Mesenchymal stem cell (in vitro differentiated cells and primary cell): Measurements from ENCODE around the gene ADAMTS14.

ENCODE experiments used
- DNase-seq: peaks from one replicate; pipeline ENCODE4 v3.0.0-alpha.2; 2013
- H2AFZ ChIP-seq: one replicate; pipeline ENCODE4 v1.6.1; 2013; ENCODE audit warnings: low read depth, mild to moderate bottlenecking, control low read depth, inconsistent platforms, low read length, moderate library complexity
- H2AK5ac ChIP-seq: 2 replicates; pipeline ENCODE4 v1.6.1; 2013; ENCODE audit warnings: low read length, moderate library complexity, mild to moderate bottlenecking, inconsistent platforms; ENCODE audit not compliant: severe bottlenecking
- H2BK120ac ChIP-seq: one replicate; pipeline ENCODE4 v1.6.1; 2013; ENCODE audit warnings: low read depth, mild to moderate bottlenecking, inconsistent platforms, low read length, moderate library complexity
- H2BK12ac ChIP-seq, 2 experiments: one replicate each; pipeline ENCODE4 v1.6.1; 2013; ENCODE audit warnings: inconsistent platforms in 2 of 2, low read length in 2 of 2, mild to moderate bottlenecking in 2 of 2, moderate library complexity in 2 of 2, control low read depth in 1 of 2
- H2BK15ac ChIP-seq: one replicate; pipeline ENCODE4 v1.6.1; 2013; ENCODE audit warnings: mild to moderate bottlenecking, low read depth, inconsistent platforms; ENCODE audit not compliant: poor library complexity, severe bottlenecking
- H2BK5ac ChIP-seq: 2 replicates; pipeline ENCODE4 v1.6.1; 2013; ENCODE audit warnings: low read depth, mild to moderate bottlenecking, low read length, control low read depth, inconsistent platforms; ENCODE audit not compliant: poor library complexity, severe bottlenecking
- H3K14ac ChIP-seq, 2 experiments: one replicate each; pipeline ENCODE4 v1.6.1; 2013; ENCODE audit warnings: inconsistent platforms in 2 of 2, low read length in 2 of 2, control low read depth in 1 of 2, mild to moderate bottlenecking in 1 of 2, moderate library complexity in 1 of 2
- H3K18ac ChIP-seq, 2 experiments: one replicate each; pipeline ENCODE4 v1.6.1; 2013; ENCODE audit warnings: inconsistent platforms in 2 of 2, low read length in 2 of 2, control low read depth in 1 of 2, low read depth in 1 of 2, mild to moderate bottlenecking in 1 of 2
- H3K23ac ChIP-seq, 2 experiments: one replicate each; pipeline ENCODE4 v1.6.1; 2013; ENCODE audit warnings: inconsistent platforms in 2 of 2, low read length in 2 of 2, mild to moderate bottlenecking in 2 of 2, moderate library complexity in 2 of 2, control low read depth in 1 of 2
- H3K27ac ChIP-seq: 2 replicates; pipeline ENCODE4 v1.5.1; 2013; ENCODE audit warnings: mild to moderate bottlenecking, moderate library complexity, low read length, control low read depth, inconsistent platforms; ENCODE audit not compliant: poor library complexity, severe bottlenecking
- H3K27me3 ChIP-seq, 2 experiments: 2 replicates each; pipeline versions ENCODE4 v1.6.1 to v1.7.0; 2013; ENCODE audit warnings: low read length in 2 of 2, mild to moderate bottlenecking in 2 of 2, moderate library complexity in 2 of 2, control low read depth in 1 of 2, inconsistent platforms in 1 of 2; ENCODE audit not compliant: control insufficient read depth in 1 of 2, insufficient read depth in 1 of 2
- H3K36me3 ChIP-seq, 2 experiments: 2 replicates each; pipeline versions ENCODE4 v1.6.1 to v1.7.0; 2013; ENCODE audit warnings: low read length in 2 of 2, control low read depth in 1 of 2, inconsistent platforms in 1 of 2, low read depth in 1 of 2, mild to moderate bottlenecking in 1 of 2; ENCODE audit not compliant: insufficient read depth in 2 of 2, control insufficient read depth in 1 of 2
- H3K4ac ChIP-seq, 2 experiments: one replicate each; pipeline ENCODE4 v1.6.1; 2013; ENCODE audit warnings: inconsistent platforms in 2 of 2, low read length in 2 of 2, mild to moderate bottlenecking in 2 of 2, moderate library complexity in 2 of 2, control low read depth in 1 of 2, low read depth in 1 of 2
- H3K4me1 ChIP-seq: 2 replicates; pipeline ENCODE4 v1.6.1; 2013; ENCODE audit warnings: low read depth, low read length, control low read depth; ENCODE audit not compliant: control insufficient read depth, insufficient read depth
- H3K4me2 ChIP-seq: 2 replicates; pipeline ENCODE4 v1.6.1; 2013; ENCODE audit warnings: low read length, mild to moderate bottlenecking, inconsistent platforms; ENCODE audit not compliant: poor library complexity, severe bottlenecking
- H3K4me3 ChIP-seq, 2 experiments: 2 replicates each; pipeline versions ENCODE4 v1.5.1 to v1.7.0; 2013; ENCODE audit warnings: low read length in 2 of 2, mild to moderate bottlenecking in 2 of 2, control low read depth in 1 of 2, low read depth in 1 of 2; ENCODE audit not compliant: insufficient read depth in 1 of 2
- H3K79me1 ChIP-seq: replicated peaks from 2 replicates; pipeline ENCODE4 v1.6.1; 2013; ENCODE audit warnings: mild to moderate bottlenecking, control low read depth, low read length, inconsistent platforms; ENCODE audit not compliant: poor library complexity, severe bottlenecking
- H3K9ac ChIP-seq: 2 replicates; pipeline ENCODE4 v1.7.0; 2013; ENCODE audit warnings: mild to moderate bottlenecking, low read length, moderate library complexity
- H3K9me3 ChIP-seq: 2 replicates; pipeline ENCODE4 v1.7.0; 2013; ENCODE audit warnings: mild to moderate bottlenecking, low read length; ENCODE audit not compliant: control insufficient read depth
- H4K8ac ChIP-seq: one replicate; pipeline ENCODE4 v1.6.1; 2013; ENCODE audit warnings: inconsistent platforms, mild to moderate bottlenecking, low read length, moderate library complexity
- H4K91ac ChIP-seq: one replicate; pipeline ENCODE4 v1.6.1; 2013; ENCODE audit warnings: mild to moderate bottlenecking, low read length, inconsistent platforms
- WGBS: methylation state at CpG from one replicate; pipeline ENCODE4 v1.1.7; 2013; ENCODE audit warnings: mixed read lengths; 5-methylcytosine and 5-hydroxymethylcytosine counted together

Gene ADAMTS14

GRCh38 chr10:70751356-70751755, 79.0 kb downstream of the ADAMTS14 start:
- Histone ChIP-seq H3K23ac (no peak overlapping the region), H3K18ac (no peak overlapping the region), H3K79me1 (peaks cover 9% of the 10 kb centered on the region), H3K4ac (no peak overlapping the region), H3K27ac (no peak overlapping the region), H2BK12ac (no peak overlapping the region), H3K4me3 (no peak overlapping the region), H2AK5ac (no peak overlapping the region), H4K91ac (no peak overlapping the region), H3K14ac (no peak overlapping the region), H2BK15ac (no peak overlapping the region), H3K9ac (no peak overlapping the region), H2BK5ac (no peak overlapping the region), H3K9me3 (no peaks in the 10 kb centered on the region), H2BK120ac (no peak overlapping the region), H3K27me3 (no peaks in the 10 kb centered on the region), H4K8ac (no peak overlapping the region), H3K4me2 (no peak overlapping the region), H3K36me3 (peaks cover 76 to 85% of the 10 kb centered on the region in 2 experiments), H2AFZ (no peak overlapping the region), H3K4me1 (peaks cover 18% of the 10 kb centered on the region)
- DNase-seq: no peak
- 83% methylated on average over 9 of the region's 9 CpGs for WGBS

GRCh38 chr10:70751991-70752390, 79.7 kb downstream of the ADAMTS14 start:
- peaks cover 74 to 88% of the 10 kb centered on the region in 2 experiments for H3K36me3 ChIP-seq
- 96% methylated on average over 14 of the region's 14 CpGs for WGBS

GRCh38 chr10:70752571-70752970, 80.3 kb downstream of the ADAMTS14 start:
- H3K4me3 ChIP-seq: no peak overlapping the region
- H3K27me3 ChIP-seq: no peaks in the 10 kb centered on the region
- H3K4me1 ChIP-seq: peaks cover 25% of the 10 kb centered on the region
- no peak overlapping the region for H2BK15ac ChIP-seq
- no peak overlapping the region for H4K91ac ChIP-seq
- no peak overlapping the region for H3K9ac ChIP-seq
- no peak overlapping the region for H2AK5ac ChIP-seq
- DNase-seq: no peak
- peaks cover 70 to 92% of the 10 kb centered on the region in 2 experiments for H3K36me3 ChIP-seq
- H3K23ac ChIP-seq: no peak overlapping the region
- no peak overlapping the region for H2BK5ac ChIP-seq
- H3K18ac ChIP-seq: no peak overlapping the region
- H3K4ac ChIP-seq: no peak overlapping the region
- no peak overlapping the region for H3K27ac ChIP-seq
- H4K8ac ChIP-seq: no peak overlapping the region
- no peak overlapping the region for H2BK120ac ChIP-seq
- WGBS: 90% methylated on average over 7 of the region's 7 CpGs
- peaks cover 8% of the 10 kb centered on the region for H3K79me1 ChIP-seq
- H3K4me2 ChIP-seq: no peak overlapping the region
- H3K14ac ChIP-seq: peak overlapping the region in 1 of 2 experiments; percentile 13
- no peak overlapping the region for H2BK12ac ChIP-seq
- no peak overlapping the region for H2AFZ ChIP-seq
- H3K9me3 ChIP-seq: no peaks in the 10 kb centered on the region

More at GRCh38 chr10:70751991-70752390, 79.7 kb downstream of the ADAMTS14 start:
- no peaks in the 10 kb centered on the region for H3K27me3 ChIP-seq
- H3K23ac ChIP-seq: no peak overlapping the region
- DNase-seq: no peak
- H2BK5ac ChIP-seq: no peak overlapping the region
- no peak overlapping the region for H4K8ac ChIP-seq
- no peak overlapping the region for H3K4ac ChIP-seq
- H3K9me3 ChIP-seq: no peaks in the 10 kb centered on the region
- no peak overlapping the region for H3K18ac ChIP-seq
- H3K79me1 ChIP-seq: peaks cover 9% of the 10 kb centered on the region
- H2BK15ac ChIP-seq: no peak overlapping the region
- H2BK120ac ChIP-seq: no peak overlapping the region
- H2AFZ ChIP-seq: no peak overlapping the region
- H3K9ac ChIP-seq: no peak overlapping the region
- H3K14ac ChIP-seq: no peak overlapping the region
- no peak overlapping the region for H3K4me2 ChIP-seq
- no peak overlapping the region for H3K4me3 ChIP-seq
- no peak overlapping the region for H4K91ac ChIP-seq
- no peak overlapping the region for H2AK5ac ChIP-seq
- no peak overlapping the region for H3K27ac ChIP-seq
- H3K4me1 ChIP-seq: peaks cover 23% of the 10 kb centered on the region
- no peak overlapping the region for H2BK12ac ChIP-seq

- H3K36me3 ChIP-seq: peaks cover 70 to 92% of the 10 kb centered on the region in 2 experiments
- no peak overlapping the region for H2BK12ac ChIP-seq
- no peak for DNase-seq
- no peaks in the 10 kb centered on the region for H3K27me3 ChIP-seq
- H2BK15ac ChIP-seq: no peak overlapping the region
- no peak overlapping the region for H3K4ac ChIP-seq
- H3K14ac ChIP-seq: no peak overlapping the region
- no peak overlapping the region for H3K23ac ChIP-seq
- no peak overlapping the region for H3K4me2 ChIP-seq
- WGBS: 89% methylated on average over 10 of the region's 10 CpGs
- no peak overlapping the region for H2BK120ac ChIP-seq
- H3K4me1 ChIP-seq: peaks cover 27% of the 10 kb centered on the region
- H3K18ac ChIP-seq: no peak overlapping the region
- no peaks in the 10 kb centered on the region for H3K9me3 ChIP-seq
- no peak overlapping the region for H2BK5ac ChIP-seq
- H3K4me3 ChIP-seq: no peak overlapping the region
- no peak overlapping the region for H2AFZ ChIP-seq
- no peak overlapping the region for H2AK5ac ChIP-seq
- peaks cover 8% of the 10 kb centered on the region for H3K79me1 ChIP-seq
- no peak overlapping the region for H4K8ac ChIP-seq
- H3K9ac ChIP-seq: no peak overlapping the region
- H4K91ac ChIP-seq: no peak overlapping the region
- no peak overlapping the region for H3K27ac ChIP-seq
Measured at GRCh38 chr10:70753026-70753663, 80.8 kb downstream of the ADAMTS14 start.
